ENCODE measurements around the gene CHST11.

DNA sequence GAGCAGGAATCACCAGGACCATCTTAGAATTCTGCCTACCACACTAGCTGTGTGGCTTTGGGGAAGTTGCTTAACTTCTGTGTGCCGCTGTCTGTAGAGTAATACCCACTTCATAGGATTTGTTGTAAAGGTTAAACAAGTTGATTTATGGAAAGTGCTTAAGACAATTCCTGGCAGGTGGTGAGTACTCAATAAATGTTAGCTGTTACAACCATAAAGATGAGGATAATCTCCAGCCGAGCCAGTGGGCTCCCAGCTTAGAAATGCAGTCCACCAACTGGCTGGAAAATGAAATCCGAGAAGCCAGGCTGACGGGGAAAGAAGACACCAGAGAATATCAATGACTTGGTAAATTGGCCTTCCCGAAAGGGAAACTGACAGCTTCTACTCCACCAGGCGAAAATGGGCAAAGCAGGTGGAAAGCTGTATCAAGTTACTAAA lies 173.5 kb downstream of the CHST11 start:
- TF ChIP-seq, protein P1, sequence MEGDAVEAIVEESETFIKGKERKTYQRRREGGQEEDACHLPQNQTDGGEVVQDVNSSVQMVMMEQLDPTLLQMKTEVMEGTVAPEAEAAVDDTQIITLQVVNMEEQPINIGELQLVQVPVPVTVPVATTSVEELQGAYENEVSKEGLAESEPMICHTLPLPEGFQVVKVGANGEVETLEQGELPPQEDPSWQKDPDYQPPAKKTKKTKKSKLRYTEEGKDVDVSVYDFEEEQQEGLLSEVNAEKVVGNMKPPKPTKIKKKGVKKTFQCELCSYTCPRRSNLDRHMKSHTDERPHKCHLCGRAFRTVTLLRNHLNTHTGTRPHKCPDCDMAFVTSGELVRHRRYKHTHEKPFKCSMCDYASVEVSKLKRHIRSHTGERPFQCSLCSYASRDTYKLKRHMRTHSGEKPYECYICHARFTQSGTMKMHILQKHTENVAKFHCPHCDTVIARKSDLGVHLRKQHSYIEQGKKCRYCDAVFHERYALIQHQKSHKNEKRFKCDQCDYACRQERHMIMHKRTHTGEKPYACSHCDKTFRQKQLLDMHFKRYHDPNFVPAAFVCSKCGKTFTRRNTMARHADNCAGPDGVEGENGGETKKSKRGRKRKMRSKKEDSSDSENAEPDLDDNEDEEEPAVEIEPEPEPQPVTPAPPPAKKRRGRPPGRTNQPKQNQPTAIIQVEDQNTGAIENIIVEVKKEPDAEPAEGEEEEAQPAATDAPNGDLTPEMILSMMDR (IDR thresholded peaks at IDR 0.05): no peak
- no peak for TF ChIP-seq EZH2phosphoT487 (IDR thresholded peaks at IDR 0.05)

Measured in neural progenitor cell (in vitro differentiated cells).